Measurements from ENCODE around the gene CGAS.
"Not testable (repeated sequence)": the region's sequence is repeated elsewhere in the genome, so short reads cannot be mapped to it uniquely, and the experiment has no call there.

Gene CGAS

GRCh38 chr6:73452107-73452461 is at the start of gene CGAS:
Gene CGAS, minus strand, starts transcription at chr6:73452297. Its CDS starts 116 bp downstream, at chr6:73452181.
- peak; percentile 23 for DNase-seq

- DNase-seq: no peak
Measured at GRCh38 chr6:73497915-73498314, 45.8 kb upstream of the CGAS start.

DNA sequence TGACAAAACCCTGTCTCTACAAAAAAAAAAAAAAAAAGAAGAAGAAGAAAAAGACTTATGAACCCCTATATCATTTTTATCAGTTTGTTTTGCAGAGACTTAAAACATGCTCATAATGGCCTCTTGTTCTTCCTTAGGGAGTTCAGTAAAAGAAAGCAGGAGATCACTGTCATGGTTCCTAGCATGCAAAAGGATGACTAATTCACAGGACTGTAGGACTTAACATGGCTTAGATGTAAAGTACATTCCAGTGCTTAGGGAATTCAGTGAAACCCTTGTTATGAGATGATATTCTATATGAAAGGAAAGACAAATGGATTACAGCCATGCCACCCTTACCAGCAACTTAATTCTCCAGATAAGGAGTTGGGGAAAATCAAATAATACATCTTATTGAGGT is 39.3 kb upstream of the CGAS start:
- DNase-seq: no peak

- DNase-seq: no peak
Measured at GRCh38 chr6:73487473-73487872, 35.4 kb upstream of the CGAS start.

GRCh38 chr6:73484438-73484837 is 32.3 kb upstream of the CGAS start:
- no peak for DNase-seq

DNA sequence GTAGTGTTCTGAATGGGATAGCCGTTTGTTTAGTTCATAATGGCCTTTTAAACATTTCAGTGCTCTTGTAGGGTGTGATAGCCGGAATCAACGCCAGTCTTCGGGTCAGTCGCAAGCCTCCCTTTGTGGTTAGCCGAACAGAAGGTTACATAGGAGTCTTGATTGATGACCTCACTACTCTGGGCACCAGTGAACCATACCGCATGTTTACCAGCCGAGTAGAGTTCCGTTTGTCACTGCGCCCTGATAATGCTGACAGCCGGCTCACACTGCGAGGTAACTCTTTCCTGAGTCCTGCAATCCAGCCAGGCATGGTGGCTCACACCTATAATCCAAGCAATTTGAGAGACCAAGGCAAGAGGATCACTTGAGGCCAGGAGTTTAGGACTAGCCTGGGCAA is 29.9 kb upstream of the CGAS start:
- no peak for DNase-seq

- DNase-seq: no peak
Measured at GRCh38 chr6:73477407-73477806, 25.3 kb upstream of the CGAS start.

DNA sequence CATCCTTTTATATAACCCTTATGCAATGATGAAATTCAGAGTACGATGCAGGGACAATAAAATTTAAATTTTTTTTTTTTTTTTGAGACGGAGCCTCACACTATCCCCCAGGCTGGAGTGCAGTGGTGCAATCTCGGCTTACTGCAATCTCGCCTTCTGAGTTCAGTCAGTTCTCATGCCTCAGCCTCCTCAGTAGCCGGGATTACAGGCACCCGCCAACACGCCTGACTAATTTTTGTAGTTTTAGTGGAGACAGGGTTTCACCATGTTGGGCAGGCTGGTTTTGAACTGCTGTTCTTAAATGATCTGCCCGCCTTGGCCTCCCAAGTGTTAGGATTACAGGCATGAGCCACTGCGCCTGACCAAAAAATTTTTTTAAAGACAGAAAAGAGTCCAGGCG is 24.6 kb upstream of the CGAS start:
- no peak for DNase-seq

DNA sequence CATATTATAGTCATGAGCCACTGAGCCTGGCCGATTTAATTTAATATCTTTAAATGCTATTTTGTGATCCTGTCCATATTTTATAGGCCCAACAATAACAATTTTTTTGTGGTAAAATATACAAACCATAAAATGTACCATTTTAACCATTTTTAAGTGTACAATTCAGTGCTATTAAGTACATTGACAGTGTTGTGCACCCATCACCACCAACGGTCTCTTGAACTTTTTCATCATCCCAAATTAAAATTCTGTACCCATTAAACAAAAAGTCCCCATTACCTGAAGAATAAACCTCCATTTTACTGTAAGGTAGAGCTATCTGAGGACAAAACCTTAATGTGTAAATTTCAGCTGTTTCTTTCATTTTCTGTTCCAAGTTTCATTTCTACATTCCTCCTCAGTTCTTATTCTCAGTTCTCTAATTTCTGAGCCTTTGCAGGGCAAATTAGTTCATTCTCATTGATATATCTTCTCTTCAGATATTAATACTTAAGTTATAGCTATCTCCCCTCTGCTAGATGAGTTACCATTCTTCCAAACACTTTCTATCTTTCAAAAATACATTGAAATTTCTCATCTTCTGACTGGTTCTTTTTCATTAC is 19.7 kb upstream of the CGAS start:
- DNase-seq: no peak

DNA sequence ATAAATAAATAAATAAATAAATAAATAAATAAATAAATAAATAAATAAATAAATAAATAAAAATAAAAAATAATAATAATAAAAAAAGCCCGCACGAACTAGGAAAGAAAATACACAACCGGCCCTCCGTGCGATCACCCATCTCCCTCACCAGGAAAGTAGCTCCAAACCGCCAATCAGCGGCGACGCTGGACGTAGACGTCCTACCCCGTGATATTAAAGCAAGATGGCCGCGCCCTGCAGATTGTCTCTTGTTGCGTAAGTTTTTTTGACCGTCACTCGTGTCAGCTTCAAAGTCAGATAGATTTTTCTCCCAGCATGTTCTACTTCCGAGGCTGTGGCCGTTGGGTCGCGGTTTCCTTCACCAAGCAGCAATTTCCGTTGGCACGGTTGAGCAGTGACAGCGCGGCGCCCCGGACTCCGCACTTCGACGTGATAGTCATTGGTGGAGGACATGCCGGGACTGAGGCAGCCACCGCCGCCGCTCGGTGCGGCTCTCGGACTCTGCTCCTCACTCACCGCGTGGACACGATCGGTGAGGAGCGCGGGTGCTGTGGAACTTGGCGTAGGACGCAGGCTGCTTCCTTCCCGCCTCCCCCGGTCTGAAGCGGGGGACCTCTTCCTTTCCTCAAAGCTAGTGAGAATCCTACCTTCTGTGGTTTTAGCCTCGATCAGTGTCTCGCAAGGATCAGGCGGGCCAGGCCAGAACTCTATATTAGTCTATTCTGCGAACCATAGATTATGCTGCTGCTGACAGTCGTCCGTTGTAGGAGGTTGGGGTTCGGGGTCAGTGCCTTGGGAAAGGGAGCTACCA is 9.6 kb upstream of the CGAS start, which contains the start of gene MTO1:
Gene MTO1 (plus strand): TSS at position 201 of the 814 bp plus-strand sequence. CDS start 118 bp downstream, at position 319.
- peak; percentile 89 for DNase-seq

DNA sequence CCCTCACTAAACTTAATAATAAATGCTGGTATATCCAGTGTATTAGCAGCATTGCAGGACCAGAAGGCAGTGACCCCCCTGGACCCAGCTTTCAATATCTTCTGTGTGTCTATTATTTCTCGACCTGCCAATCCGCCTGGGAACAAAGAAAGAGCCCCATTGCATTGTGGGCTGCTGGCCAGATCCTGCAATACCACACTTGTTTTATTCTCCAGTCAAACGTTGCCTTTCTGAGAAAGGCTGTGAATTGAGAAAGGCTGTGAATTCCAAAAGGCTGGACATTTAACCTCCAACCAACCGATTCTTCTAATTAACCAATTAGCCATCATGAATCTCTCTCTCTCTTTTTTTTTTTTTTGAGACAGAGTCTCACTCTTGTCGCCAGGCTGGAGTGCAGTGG is 8.0 kb upstream of the CGAS start:
- DNase-seq: no peak

GRCh38 chr6:73459474-73459873 is 7.4 kb upstream of the CGAS start:
- DNase-seq: not testable (repeated sequence)

- no peak for DNase-seq
Measured at GRCh38 chr6:73455865-73456629, 4.0 kb upstream of the CGAS start.

- peak; percentile 55 for DNase-seq
Measured at GRCh38 chr6:73451223-73452106, 632 bp downstream of the CGAS start.

- DNase-seq: no peak
Measured at GRCh38 chr6:73443555-73443954, 8.5 kb downstream of the CGAS start.

GRCh38 chr6:73435236-73435635 is 16.9 kb downstream of the CGAS start:
- DNase-seq: no peak

DNA sequence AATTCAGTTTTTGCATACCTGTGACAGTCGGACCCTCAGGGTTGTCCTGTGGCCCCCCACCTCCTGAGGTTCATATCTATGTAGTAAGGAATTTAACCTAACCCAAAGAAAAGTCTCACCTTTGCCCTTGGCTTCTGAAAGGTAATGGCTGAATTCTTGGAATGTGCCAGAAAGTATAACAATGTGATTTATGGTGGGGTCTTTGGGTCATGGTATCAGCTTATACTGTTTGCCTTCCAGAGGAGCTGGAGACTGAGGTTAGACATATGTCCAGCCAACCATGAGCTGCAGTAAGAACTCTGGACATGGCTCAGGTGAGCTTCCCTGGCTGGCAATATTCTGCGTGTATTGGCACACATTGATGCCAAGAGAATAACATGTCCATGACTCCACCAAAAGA is 30.6 kb downstream of the CGAS start:
- DNase-seq: no peak

GRCh38 chr6:73418081-73418741 is 33.9 kb downstream of the CGAS start:
- DNase-seq: no peak

- no peak for DNase-seq
Measured at GRCh38 chr6:73413102-73413501, 39.0 kb downstream of the CGAS start.

DNA sequence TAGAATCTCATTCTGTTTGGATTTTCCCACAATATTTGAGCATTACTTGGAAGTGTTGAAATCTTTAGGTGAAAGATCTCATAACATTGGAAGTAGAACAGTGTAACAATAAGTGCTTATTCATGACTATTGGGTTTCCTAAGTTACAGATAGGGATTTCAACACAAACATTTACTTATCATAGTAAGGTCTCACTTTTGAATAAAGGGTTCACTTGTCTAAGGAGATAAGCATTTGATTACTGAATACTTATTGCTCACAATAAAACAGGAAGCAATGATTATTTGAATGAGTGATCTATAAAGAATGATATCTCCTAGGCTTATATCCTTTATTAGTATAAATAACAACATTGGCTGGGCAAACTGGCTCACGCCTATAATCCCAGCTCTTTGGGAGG is 42.7 kb downstream of the CGAS start:
- DNase-seq: no peak

- no peak for DNase-seq
Measured at GRCh38 chr6:73400656-73401055, 51.4 kb downstream of the CGAS start.

DNA sequence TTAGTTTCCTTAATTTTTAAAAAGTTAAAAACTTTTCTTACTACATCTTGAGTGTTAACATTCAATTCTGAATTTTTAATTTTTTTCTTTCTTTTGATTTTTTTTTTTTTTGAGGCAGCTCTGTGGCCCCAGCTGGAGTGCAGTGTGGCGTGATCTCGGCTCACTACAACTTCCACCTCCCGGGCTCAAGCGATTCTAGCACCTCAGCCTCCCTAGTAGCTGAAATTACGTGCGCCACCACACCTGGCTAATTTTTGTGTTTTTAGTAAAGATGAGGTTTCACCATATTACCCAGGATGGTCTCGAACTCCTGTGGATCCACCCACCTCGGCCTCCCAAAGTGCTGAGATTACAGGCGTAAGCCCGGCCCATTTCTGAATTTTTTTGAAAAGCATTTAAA is 56.2 kb downstream of the CGAS start:
- DNase-seq: no peak
